Transverse colon (tissue), 4 donors: Measurements from ENCODE around the gene SPTBN1.

Source experiments
- POLR2AphosphoS5 ChIP-seq, 3 donors: sonication (generic); formaldehyde crosslinking; IDR thresholded peaks; one replicate each; pipeline ENCODE4 v1.6.1; 2016; ENCODE audit warnings: antibody characterized with exemption in 3 of 3
- TF ChIP-seq, protein P1 (sequence below), 5 experiments: fragments of 200-600 bp in 3 of 5; fragments of 450-650 bp in 2 of 5; sonication (generic) in 3 of 5; IDR thresholded peaks; 1 replicate in 2 of 5; 2 replicates in 3 of 5; pipeline ENCODE4 v1.5.1; 2016 to 2017; ENCODE audit warnings: antibody characterized with exemption in 5 of 5, inconsistent platforms in 3 of 5, mild to moderate bottlenecking in 2 of 5, moderate library complexity in 1 of 5

DNA sequence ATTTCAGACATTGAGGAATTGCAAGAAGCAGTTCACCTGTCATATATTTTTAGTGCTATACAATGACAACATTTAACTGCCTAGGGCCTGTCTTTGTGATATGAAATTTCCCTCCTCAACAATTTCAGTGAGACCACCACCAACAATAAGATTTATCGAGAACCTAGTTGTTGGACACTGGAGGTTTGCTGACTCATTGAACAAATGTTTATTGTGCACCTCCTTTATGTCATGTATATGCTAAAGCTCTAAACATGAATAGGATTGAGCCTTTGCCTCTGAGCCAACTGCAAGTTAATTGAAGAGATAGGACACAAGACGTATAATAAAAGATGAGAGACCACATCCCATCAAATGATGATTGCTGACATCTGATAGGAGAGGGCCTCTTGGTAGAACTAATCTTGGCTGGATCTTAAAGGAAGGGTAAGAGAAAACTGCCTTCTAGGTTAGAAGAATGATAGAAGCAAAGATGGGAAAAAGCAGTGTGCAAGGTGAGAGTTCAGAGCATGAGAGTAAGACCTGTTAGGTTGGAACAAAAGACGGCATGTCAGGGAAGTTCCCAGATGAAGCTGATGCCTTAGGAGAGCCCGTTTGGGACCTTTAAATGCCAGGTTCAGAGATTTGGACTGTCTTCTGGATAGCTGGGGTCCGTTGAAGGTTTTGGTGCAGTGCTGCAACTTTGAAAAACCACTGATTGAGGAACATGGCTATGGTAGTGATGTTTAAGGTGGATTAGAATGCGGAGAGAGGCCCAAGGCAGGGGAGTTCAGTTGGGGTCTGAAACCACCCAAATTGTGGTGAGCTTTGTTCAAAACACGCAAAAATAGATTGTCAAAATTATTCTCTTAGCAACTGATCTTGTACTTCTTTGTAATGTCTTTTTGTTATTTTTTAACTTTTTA is 134.3 kb downstream of the SPTBN1 start:
- TF ChIP-seq, protein P1, sequence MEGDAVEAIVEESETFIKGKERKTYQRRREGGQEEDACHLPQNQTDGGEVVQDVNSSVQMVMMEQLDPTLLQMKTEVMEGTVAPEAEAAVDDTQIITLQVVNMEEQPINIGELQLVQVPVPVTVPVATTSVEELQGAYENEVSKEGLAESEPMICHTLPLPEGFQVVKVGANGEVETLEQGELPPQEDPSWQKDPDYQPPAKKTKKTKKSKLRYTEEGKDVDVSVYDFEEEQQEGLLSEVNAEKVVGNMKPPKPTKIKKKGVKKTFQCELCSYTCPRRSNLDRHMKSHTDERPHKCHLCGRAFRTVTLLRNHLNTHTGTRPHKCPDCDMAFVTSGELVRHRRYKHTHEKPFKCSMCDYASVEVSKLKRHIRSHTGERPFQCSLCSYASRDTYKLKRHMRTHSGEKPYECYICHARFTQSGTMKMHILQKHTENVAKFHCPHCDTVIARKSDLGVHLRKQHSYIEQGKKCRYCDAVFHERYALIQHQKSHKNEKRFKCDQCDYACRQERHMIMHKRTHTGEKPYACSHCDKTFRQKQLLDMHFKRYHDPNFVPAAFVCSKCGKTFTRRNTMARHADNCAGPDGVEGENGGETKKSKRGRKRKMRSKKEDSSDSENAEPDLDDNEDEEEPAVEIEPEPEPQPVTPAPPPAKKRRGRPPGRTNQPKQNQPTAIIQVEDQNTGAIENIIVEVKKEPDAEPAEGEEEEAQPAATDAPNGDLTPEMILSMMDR (IDR thresholded peaks at IDR 0.05) = no peak
- no peak for TF ChIP-seq POLR2AphosphoS5 (IDR thresholded peaks at IDR 0.05)
